Measurements from ENCODE around the gene NBDY.
"Not testable (repeated sequence)": the region's sequence is repeated elsewhere in the genome, so short reads cannot be mapped to it uniquely, and the experiment has no call there.

NBDY gene

DNA sequence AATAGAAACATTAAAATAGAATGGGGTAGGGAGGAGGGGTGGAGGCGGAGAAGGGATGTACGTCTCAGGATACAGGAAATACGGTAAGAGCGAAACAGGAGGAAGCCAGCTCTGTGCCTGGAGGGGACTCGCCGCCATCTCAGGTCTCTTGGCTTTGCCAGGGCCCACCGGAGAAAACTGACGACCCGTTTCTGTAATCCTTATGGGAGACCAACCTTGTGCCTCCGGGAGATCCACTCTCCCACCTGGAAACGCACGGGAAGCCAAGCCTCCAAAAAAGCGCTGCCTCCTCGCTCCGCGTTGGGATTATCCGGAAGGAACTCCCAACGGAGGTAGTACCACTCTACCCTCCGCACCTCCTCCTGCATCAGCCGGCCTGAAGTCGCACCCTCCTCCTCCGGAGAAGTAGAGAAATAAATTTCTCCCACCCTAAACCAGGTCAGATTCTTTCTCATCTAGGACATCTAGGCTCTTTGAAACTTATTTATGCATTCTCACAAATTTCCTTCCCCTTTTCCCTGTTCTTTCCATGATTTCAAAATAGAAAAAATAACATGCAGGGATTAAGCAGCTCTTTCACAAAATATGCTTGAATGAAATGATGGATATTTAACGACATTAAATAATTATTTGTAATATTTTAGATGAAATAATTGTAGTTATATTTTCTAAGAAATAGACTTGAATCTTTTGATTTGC, at the start of gene NBDY:
TSS of gene NBDY (plus strand) at position 92 of the 699 bp plus-strand sequence. CDS start at position 203, 111 bp downstream.
- peak; percentile 71 for DNase-seq (ENCODE audit: low spot score)

- not testable (repeated sequence) for DNase-seq (ENCODE audit: low spot score)
Measured at GRCh38 chrX:56704530-56704929, 24.5 kb upstream of the NBDY start.

DNA sequence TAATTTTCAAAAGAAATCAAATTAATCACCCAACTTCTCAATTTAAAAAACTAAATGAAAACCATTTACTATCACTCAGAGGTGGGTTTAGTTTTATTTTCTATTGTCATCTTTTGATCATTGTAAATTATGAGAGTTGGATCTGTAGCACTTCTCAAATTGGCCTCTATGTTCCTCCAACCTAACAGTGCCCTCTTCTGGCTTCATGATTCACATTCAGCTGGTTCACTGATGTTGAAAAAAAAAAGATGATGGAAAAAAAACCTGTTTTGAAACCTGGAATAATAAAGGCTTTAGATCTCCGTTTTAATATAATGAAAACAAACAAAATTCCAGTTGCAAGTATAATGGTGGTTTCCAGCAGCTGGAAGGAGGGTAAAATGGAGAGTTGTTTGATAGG, 2.4 kb upstream of the NBDY start:
- peak; percentile 67 for DNase-seq (ENCODE audit: low spot score)

GRCh38 chrX:56727531-56727930, 1.5 kb upstream of the NBDY start:
- DNase-seq (ENCODE audit: low spot score), result no peak

- peak; percentile 12 for DNase-seq (ENCODE audit: low spot score)
Measured at GRCh38 chrX:56728321-56728720, 722 bp upstream of the NBDY start.

GRCh38 chrX:56728752-56729151, 291 bp upstream of the NBDY start:
- no peak for DNase-seq (ENCODE audit: low spot score)

GRCh38 chrX:56733459-56734046, 4.5 kb downstream of the NBDY start:
- DNase-seq (ENCODE audit: low spot score), result peak; percentile 58

DNA sequence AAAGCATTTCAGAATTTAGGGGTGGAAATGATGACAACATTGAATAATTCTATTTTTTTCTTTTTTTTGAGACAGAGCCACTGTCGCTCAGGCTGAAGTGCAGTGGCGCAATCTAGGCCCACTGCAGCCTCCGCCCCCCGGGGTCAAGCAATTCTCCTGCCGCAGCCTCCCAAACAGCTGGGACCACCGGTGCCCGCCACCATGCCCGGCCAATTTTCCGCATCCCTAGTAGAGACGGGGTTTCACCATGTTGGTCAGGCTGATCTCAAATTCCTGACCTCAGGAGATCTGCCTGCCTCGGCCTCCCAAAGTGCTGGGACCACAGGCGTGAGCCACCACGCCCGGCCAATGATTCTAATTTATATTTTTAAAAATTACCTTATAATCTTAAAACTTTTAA, 7.2 kb downstream of the NBDY start:
- no peak for DNase-seq (ENCODE audit: low spot score)

DNA sequence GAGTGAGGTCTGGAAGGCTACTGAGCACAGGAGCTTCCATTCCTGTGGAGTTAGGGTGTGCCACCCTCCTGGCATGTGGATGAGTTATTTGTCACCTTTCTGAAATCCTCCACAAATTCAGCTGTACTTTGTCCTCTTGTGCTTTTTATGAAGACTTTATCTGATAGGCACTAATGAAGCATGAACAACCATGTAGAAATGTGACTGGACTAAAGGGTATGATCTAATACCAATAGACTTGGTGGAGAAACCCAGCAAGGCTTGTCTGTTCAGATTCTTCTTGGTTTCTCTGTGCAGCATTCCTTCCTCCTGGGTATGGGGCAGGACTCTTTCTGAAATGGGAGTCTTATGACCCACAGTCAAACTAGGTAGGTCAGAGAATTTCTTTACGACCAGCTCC, 9.6 kb downstream of the NBDY start:
- no peak for DNase-seq (ENCODE audit: low spot score)

DNA sequence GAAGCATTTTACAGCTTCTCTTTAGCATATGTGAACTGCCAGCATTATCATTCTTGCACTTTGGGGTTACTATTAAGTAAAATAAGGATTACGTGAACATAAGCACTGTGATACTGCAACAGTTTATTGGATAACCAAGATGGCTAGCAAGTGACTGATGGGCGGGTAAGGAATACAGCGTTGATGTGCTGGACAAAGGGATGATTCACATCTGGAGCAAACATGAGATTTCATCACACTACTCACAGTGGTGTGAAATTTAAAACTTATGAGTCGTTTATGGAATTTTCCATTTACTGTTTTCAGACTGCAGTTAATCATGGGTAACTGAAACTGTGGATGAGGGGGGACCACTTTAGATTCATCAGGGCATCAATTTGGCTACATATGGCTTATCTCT, 16.0 kb downstream of the NBDY start:
- DNase-seq (ENCODE audit: low spot score), result no peak

GRCh38 chrX:56746996-56747395, 18.0 kb downstream of the NBDY start:
- DNase-seq (ENCODE audit: low spot score), result no peak

DNA sequence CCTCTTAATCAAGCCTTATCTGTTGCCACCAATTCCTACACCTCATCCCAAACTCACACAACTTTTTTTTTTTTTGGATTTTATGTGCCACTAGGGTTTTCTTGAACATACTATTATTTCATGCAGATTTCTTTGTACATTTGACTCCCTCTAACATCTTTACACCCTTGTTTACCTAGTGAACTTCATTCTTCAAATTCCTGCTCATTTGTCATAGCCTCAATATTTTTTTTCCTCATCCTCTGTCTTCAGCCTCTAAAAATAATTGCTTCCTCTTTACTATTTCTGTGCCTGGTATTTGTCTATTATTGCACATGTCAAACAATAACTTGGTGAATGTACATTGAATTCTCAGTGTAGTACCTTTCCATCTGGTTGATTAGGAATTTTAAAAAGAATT, 22.0 kb downstream of the NBDY start:
- no peak for DNase-seq (ENCODE audit: low spot score)

DNA sequence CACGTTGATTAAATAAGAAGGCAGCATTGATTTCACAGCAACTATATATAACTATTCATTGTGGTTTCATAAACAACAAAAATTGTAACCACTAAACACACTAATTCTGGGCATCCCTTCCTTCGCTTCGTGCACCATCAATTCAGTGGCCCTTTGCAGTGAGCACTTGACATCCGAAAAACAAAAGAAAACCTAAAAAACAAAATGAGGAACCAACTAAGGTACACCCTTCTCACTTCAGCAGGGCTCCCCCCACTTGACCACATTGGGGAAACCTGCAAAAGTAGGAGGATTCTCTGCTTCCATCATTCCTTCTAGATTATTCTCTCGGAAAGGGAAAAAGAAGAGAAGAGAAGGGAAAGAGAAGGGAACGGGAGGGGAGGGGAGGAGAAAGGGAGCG, 28.3 kb downstream of the NBDY start:
- no peak for DNase-seq (ENCODE audit: low spot score)

DNA sequence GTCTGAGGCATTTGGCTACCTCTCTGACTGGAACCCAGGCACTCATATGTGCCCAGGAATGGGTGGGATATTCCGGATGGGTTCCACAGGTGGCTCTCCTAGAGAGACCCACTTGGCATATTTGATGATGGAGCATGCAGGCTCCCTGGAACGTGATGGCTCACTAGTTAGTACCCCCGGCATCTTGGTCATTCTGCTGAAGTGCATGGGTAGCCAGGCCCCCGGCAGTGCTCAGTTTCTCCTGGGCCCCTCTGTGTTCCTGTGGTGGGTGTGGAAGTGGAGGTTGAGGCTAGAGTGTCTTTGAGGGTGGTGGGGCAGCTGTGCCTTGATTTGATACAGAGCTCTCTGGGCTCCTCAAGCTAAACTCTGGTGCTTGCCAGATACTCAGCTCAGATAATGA, 29.4 kb downstream of the NBDY start:
- no peak for DNase-seq (ENCODE audit: low spot score)

DNA sequence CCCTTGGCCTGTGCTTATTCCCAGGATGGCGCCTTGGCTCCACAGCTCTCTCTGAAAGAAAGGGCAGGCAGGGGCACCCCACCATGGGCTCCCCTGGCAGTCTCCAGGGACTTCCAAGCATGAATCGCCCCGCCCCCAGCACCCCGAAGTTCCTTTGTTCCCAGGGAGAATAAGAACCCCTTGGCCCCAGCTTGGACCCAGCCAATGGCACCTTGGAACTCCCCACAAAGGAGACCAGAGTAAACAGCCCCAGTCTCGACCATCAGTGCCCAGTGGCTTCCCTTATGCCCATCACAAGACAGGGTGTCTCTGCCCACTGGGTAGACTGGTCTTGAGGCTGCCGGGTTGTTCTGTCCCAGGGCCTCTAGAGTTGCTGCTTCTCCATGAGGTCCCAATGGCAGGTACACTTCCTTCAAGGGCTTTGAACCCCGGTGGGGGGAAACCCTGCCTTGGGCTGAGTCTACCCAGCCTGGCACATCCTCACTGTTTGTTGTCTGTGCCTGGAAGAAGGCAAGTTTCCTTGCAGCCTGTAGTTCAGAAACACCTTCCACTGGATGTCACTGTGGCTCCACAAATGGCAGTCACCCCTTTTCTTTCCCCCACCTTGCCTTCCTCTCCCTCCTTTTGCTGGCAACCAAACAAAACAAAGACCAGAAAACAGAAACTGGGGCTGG, 30.8 kb downstream of the NBDY start:
- DNase-seq (ENCODE audit: low spot score), result no peak

GRCh38 chrX:56760410-56761124, 31.5 kb downstream of the NBDY start:
- not testable (repeated sequence) for DNase-seq (ENCODE audit: low spot score)

DNA sequence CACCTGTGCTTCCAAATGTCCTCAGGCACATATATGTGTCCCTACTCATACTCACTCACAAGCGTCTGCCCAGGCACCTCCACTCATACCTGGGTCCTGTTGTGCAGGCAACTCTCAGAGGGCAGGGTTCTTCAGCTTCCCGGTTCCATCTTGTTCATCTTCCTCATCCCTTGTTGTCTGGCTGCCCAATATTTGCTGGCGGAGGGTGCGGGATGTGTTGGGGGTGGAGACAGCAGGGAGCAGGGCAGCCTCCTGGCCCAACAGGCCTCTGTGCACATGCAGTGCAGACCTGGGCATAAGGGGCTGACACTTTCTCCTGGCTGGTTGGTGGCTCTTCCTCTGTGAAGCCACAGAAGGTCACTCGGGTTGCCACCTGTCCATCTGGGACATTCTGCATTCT, 32.1 kb downstream of the NBDY start:
- DNase-seq (ENCODE audit: low spot score), result no peak

GRCh38 chrX:56762220-56762619, 33.2 kb downstream of the NBDY start:
- no peak for DNase-seq (ENCODE audit: low spot score)

GRCh38 chrX:56762707-56763555, 33.9 kb downstream of the NBDY start:
- DNase-seq (ENCODE audit: low spot score), result no peak

DNA sequence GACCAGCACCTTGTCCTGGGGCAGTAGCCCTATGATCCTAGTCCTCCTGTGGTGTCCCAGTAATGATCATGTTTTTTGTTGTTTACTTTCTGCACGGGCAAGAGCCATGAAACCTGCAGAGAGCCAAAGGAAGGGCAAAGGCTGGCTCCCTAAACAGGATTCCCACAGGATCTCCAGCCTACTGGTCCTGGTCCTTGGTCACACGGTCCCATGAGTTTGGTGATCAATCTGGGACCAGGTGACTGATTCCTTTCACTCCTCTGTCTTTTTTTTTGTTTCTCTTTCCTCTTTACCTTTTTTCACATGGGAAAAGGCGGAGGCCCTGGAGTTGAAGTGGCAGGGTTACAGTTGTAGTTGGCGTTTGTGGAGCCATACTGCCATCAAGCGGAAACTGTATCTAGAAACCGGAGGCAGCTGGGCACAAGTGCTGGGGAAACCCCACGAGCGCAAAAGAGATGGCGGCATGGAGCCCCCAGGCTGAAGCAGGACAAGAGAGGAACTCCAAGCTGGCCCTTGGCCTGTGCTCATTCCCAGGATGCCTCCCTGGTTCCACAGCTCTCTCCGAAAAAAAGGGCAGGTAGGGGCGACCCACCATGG, 34.6 kb downstream of the NBDY start:
- DNase-seq (ENCODE audit: low spot score), result peak; percentile 80

Data from Ammon's horn (tissue), 1 donor.